H1 (cell line): ENCODE data around the gene SYNDIG1. TPM values are rescaled to one million over a fixed set of nuclear protein-coding genes. Genes with fewer than 3 reads are reported as not detected.

Experiments
- BRCA1 ChIP-seq: IDR thresholded peaks from 2 replicates; pipeline ENCODE4 v1.6.1; 2012; ENCODE audit warnings: low read depth, low read length, improper control_type of control experiment
- CBX5 ChIP-seq: fragments of 300-800, 300-1000 bp; sonication (generic); IDR thresholded peaks from 2 replicates; pipeline ENCODE4 v1.7.1; 2016; ENCODE audit warnings: antibody characterized with exemption, low read length, low read depth
- JUN ChIP-seq: IDR thresholded peaks from 2 replicates; pipeline ENCODE4 v1.6.1; 2011; ENCODE audit warnings: low read depth, mild to moderate bottlenecking, improper control_type of control experiment, low read length
- RAD21 ChIP-seq, 2 experiments: IDR thresholded peaks in 1 of 2; conservative IDR thresholded peaks in 1 of 2; 2 replicates each; pipeline ENCODE4 v1.6.1; 2011; ENCODE audit warnings: low read depth in 2 of 2, low read length in 2 of 2, improper control_type of control experiment in 1 of 2, inconsistent platforms in 1 of 2, mild to moderate bottlenecking in 1 of 2, moderate library complexity in 1 of 2
- SIRT6 ChIP-seq: IDR thresholded peaks from one replicate; pipeline ENCODE4 v1.7.1; 2012; ENCODE audit warnings: low read length, inconsistent platforms
- polyA plus RNA-seq, 7 experiments: library from polyadenylated mRNA; depleted of rRNA in 3 of 7; stranded (reverse) in 5 of 7; unstranded in 2 of 7; fragments of >200 nt in 5 of 7; fragments of 200-250 nt in 2 of 7; gene quantifications; 1 replicate in 5 of 7; 2 replicates in 1 of 7; 4 replicates in 1 of 7; pipeline versions ENCODE4 v1.2.1 to v1.2.3, GENCODE V29; 2011 to 2013; ENCODE audit warnings: missing spikeins in 2 of 7, mixed read lengths in 2 of 7
- total RNA-seq: library from RNA; stranded (reverse); fragmentation: NEBNext Ultra II Directional; extraction: Animal tissue kit (Norgen Biotek cat#: 25700); gene quantifications from 2 replicates; pipeline ENCODE4 v1.2.1, GENCODE V29; 2021

SYNDIG1 gene
- total and polyA plus RNA-seq, 2 of the 8 experiments (the other 6 are each of a cell fraction or from before 2014, with no cell fraction given): 6.5 to 7.8 TPM

DNA sequence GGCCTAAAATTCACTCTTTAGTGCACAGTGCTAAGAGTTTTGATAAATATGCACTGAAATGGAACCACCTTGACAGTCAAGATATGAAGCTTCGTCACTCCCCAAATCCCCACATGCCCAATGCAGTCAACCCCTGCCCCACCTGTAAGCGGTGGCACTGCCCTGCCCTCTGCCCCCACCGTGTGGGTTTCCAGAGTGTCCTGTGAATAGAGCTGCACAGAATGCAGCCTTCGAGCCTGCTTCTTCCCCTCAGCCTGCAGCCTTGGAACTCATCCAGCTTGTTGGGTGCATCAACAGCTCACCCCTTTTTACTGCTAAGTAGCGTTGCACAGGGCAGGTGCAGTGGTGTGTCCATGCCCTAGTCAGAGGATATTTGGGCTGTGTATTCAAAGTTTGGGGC lies 216.3 kb downstream of the SYNDIG1 start (continued):
- TF ChIP-seq JUN: no peak
- no peak for TF ChIP-seq RAD21 (IDR thresholded peaks at IDR 0.05 in 1 of 2, conservative IDR thresholded peaks at IDR 0.05 in 1 of 2; ENCODE audit: low read depth in 2 of 2, low read length in 2 of 2)
- TF ChIP-seq CBX5: no peak
- TF ChIP-seq SIRT6: no peak
- no peak for TF ChIP-seq BRCA1
